GM19372 (cell line): Measurements from ENCODE around the gene CXCL12.

ENCODE experiments used
- ATAC-seq: cut with Tn5 transposase; IDR thresholded peaks from one replicate; pipeline ENCODE4 v1.9.1; 2021; ENCODE audit warnings: mild to moderate bottlenecking, low read depth, moderate library complexity; ENCODE audit not compliant: unreplicated experiment

Gene CXCL12

GRCh38 chr10:44400541-44400940 lies 15.6 kb upstream of the CXCL12 start:
- no peak for ATAC-seq

- no peak for ATAC-seq
Measured at GRCh38 chr10:44399659-44400451, 15.0 kb upstream of the CXCL12 start.

- no peak for ATAC-seq
Measured at GRCh38 chr10:44398747-44399658, 14.1 kb upstream of the CXCL12 start.

GRCh38 chr10:44398271-44398670 lies 13.4 kb upstream of the CXCL12 start:
- ATAC-seq: no peak

GRCh38 chr10:44397476-44398225 lies 12.8 kb upstream of the CXCL12 start:
- ATAC-seq: no peak

GRCh38 chr10:44396671-44397191 lies 11.8 kb upstream of the CXCL12 start:
- ATAC-seq: no peak

- ATAC-seq: no peak
Measured at GRCh38 chr10:44395902-44396670, 11.2 kb upstream of the CXCL12 start.

GRCh38 chr10:44395396-44395795 lies 10.5 kb upstream of the CXCL12 start:
- ATAC-seq: no peak

GRCh38 chr10:44394696-44395381 lies 9.9 kb upstream of the CXCL12 start:
- no peak for ATAC-seq

GRCh38 chr10:44393834-44394547 lies 9.1 kb upstream of the CXCL12 start:
- no peak for ATAC-seq

GRCh38 chr10:44393051-44393630 lies 8.2 kb upstream of the CXCL12 start:
- no peak for ATAC-seq

- no peak for ATAC-seq
Measured at GRCh38 chr10:44392420-44392819, 7.5 kb upstream of the CXCL12 start.

GRCh38 chr10:44391981-44392380 lies 7.1 kb upstream of the CXCL12 start:
- ATAC-seq: no peak

GRCh38 chr10:44390585-44391072 lies 5.7 kb upstream of the CXCL12 start:
- ATAC-seq: no peak

GRCh38 chr10:44389556-44389955 lies 4.7 kb upstream of the CXCL12 start:
- ATAC-seq: no peak

- ATAC-seq: no peak
Measured at GRCh38 chr10:44389150-44389549, 4.3 kb upstream of the CXCL12 start.

- no peak for ATAC-seq
Measured at GRCh38 chr10:44388641-44389040, 3.7 kb upstream of the CXCL12 start.

GRCh38 chr10:44387853-44388251 lies 3.0 kb upstream of the CXCL12 start:
- ATAC-seq: no peak
